Superior temporal gyrus (tissue), 1 donor: ENCODE results near the gene TMCC2.
"Not testable (repeated sequence)": the region's sequence is repeated elsewhere in the genome, so short reads cannot be mapped to it uniquely, and the experiment has no call there.

Source experiments
- DNase-seq: peaks from one replicate; pipeline ENCODE4 v3.0.0-alpha.2; 2016; ENCODE audit errors: extremely low spot score

TMCC2 gene

DNA sequence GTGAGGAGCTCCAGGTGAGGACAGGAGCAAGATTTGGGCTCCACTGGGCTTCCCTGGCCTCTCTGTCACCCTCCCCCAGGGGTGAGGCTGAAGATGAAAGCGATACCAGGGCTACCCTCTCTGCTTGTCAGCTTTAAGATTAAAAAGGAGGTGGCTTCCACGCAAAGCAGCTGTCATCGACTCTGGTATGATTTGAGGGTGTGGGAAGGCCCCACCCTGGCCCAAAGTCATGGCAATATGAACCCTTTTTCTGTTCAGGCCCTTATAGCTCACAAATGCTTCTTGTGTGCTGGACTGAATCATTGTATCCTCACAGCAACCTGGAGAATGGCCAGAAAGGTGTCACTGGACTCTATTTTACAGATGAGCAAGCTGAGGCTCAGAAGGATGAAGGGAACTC lies 52.2 kb downstream of the TMCC2 start:
- DNase-seq = no peak

DNA sequence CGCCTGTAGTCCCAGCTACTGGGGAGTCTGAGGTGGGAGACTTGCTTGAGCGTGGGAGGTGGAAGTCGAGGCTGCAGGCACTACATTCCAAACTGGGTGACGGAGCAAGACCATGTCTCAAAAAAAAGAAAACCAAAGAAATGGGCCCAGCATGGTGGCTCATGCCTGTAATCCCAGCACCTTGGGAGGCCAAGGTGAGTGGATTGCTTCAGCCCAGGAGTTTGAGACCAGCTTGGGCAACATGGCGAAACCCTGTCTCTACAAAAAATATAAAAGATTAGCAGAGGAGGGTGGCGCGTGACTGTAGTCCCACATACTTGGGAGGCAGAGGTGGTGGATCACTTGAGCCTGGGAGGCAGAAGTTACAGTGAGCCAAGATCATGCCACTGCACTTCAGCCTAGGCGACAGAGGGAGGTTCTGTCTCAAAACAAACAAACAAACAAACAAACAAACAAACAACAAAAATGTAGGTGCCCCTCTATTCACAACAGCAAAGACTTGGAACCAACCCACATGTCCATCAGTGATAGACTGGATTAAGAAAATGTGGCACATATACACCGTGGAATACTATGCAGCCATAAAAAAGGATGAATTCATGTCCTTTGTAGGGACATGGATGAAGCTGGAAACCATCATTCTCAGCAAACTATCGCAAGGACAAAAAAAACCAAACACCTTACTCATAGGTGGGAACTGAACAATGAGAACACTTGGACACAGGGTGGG lies 53.1 kb downstream of the TMCC2 start:
- not testable (repeated sequence) for DNase-seq

DNA sequence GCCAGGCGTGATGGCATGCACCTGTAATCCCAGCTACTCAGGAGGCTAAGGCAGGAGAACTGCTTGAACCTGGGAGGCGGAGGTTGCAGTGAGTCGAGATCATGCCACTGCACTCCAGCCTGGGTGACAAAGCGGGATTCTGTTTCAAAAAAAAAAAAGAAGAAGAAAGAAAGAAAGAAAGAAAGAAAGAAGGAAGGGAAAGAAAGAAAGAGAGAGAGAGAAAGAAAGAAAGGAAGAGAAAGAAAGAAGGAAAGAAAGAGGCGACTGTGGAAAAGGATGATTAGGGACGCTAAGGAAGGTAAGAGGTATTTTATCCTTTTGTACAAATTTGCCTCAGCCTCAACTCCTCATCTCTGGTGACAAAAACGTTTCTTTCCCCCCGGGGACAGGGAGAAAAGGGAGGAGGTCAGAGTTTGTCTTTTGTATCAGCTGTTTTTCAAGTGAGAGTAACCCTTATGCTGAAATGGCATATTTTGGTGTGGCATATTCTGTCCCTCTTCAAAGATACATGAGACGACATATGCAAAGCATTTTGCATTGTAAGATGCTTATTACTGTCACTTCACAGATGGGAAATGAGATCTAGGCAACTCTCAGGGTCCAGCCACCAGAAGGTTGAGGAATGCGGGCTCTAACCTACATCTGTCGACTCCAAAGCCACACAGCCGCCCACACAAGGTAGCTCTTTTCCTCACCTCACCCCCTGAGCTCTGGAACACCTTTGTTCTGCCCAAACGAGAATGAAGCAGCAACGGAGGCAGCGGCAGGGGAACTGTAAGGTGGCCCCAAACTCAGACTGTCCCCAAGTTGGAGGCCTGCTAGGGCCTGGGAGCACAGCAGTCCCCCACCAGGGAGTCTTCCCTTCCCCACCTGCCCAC lies 55.8 kb downstream of the TMCC2 start:
- DNase-seq = no peak

GRCh38 chr1:205284420-205285144 lies 56.8 kb downstream of the TMCC2 start:
- peak; percentile 92 for DNase-seq

GRCh38 chr1:205285381-205286101 lies 57.8 kb downstream of the TMCC2 start:
- DNase-seq = no peak

DNA sequence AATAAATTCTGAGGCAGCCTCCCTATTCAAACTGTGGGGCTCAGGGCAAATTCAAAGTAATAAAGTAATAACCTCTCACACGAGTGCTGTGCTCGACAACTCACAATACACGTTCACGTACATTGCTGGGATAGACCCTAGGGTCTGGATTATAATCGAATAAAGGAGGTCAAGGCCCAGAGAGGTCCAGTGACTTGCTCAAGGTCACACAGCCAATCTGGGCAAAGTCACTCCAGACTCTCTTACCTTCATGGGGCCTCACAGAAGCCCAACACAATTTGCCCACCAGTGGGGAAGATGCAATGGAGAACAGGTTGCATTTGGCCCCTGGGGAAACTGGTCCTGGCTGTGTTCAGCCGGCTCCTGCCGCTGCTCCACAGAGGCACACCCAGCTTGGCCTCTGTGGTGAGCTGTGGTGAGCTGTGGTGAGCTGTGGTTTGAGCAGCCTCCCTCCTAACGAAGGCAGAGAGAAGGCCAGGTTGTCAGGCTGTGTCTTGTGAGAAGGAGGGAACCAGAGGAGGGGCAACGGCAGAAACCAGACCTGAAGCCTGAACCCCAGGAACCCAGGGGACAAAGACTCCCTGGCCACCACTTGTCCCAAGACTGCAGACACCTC lies 58.7 kb downstream of the TMCC2 start:
- DNase-seq = no peak

DNA sequence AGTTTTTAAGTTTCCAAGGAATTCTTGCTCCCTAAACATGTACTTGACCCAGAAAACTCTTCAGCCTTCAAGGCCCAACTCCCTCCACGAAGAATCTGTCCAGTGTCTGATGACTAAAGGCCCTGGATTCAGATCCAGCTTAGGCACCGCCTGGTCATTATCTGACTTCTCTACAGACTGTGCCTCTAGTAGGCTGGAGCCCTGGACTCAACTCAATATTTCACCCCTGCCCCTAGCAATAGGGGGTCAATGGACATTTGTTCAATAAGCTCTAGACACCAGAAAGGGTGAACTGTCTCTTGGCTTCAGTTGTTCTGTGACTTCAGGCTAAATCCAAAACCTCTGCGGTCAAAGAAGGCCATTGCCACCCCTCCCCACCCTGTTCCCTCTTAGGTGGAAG lies 59.3 kb downstream of the TMCC2 start:
- DNase-seq = no peak

DNA sequence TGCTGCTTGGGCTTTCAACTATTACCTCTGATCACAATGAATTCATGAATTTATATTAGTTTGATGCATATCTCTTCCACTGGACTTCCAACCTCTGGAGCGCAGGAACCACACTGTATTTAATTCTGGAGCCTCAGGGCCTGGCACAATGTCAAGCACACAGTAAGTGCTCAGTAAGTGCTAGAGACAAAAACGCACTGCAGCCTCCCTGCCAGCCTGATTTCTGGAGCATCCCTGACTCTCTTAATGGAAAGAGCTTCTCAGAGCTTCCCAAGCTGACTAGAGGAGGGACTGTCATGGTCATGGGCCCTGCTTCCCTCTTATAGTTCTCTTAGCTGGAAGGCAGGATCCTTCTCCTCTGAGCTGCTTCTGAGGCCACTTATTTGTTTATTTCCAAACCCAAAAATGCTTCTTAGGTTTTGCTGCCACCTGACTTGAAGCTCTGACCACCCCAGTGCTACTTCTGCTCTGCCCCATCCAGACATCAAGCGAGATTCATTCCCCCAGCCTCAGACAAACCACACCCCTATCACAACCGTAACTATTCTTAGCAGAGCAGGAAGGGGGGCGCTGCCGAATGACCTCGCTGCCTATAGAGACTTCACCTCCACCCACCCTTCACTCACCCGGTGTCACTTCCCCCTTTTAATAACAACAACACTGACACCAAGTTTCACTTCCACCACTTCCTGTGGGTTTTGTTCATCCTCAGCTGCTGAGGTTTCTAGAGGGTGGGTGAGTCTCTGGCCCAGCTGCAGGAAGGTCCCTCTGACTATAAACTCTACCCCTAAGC lies 60.2 kb downstream of the TMCC2 start:
- no peak for DNase-seq

GRCh38 chr1:205291596-205291995 lies 63.9 kb downstream of the TMCC2 start:
- DNase-seq = no peak

- no peak for DNase-seq
These were observed 65.8 kb downstream of the TMCC2 start for GRCh38 chr1:205293350-205294074.

DNA sequence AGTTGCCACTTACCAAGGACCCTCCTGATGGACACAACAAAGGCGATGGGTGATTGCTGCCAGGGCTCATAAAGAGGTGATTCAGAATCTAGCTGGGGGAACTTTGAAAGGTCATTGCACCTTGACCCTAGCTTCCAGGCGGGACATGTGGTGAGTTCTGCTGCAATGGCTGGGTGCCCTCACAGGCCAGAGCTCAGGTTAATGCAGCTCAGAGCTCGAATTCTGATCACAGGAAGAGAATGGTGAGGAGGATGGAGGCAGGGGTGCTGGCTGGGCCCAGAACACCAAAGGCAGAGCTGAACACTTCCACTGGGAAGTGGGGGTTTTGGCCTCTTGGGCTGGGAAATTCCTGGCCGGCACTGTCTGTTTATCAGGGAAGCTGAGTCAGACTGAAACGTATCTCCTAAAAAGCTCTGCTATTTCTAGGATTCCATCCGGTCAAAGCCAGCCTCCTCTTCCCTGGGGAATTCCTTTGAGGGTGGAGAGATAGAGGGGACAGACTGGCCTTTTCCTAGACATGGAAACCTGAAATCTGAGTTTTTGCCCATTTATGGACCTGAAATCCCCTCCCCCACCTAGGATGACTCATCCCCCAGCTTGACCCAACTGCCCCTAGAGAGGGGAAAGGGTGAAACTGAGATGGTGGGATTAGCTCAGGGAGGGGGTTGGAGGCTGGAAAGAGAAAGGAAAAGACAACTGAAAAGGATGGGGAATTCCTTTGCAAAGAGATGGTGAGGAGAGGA lies 66.6 kb downstream of the TMCC2 start:
- DNase-seq = no peak

DNA sequence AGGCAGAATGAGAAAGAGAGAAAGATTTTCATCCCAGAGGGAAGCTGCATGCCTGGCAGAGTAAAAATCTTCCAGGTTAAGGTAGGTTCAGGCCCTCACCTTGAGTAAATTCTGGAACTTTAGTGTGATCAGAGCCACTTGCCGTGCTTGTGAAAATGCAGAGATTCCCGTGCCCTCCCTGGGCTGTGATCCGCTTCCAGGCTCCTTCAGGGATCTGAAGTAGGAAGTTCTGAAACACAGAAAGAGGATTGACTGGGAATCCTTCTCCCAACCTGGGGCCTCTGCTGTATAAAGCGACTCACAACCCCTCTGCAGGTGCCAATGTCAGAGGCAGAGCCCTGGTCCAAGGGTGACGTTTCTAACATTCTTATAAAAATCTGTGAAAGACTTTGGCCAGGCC lies 67.2 kb downstream of the TMCC2 start:
- DNase-seq = no peak

GRCh38 chr1:205296154-205296553 lies 68.4 kb downstream of the TMCC2 start:
- DNase-seq = no peak

GRCh38 chr1:205297546-205298177 lies 69.9 kb downstream of the TMCC2 start:
- not testable (repeated sequence) for DNase-seq

DNA sequence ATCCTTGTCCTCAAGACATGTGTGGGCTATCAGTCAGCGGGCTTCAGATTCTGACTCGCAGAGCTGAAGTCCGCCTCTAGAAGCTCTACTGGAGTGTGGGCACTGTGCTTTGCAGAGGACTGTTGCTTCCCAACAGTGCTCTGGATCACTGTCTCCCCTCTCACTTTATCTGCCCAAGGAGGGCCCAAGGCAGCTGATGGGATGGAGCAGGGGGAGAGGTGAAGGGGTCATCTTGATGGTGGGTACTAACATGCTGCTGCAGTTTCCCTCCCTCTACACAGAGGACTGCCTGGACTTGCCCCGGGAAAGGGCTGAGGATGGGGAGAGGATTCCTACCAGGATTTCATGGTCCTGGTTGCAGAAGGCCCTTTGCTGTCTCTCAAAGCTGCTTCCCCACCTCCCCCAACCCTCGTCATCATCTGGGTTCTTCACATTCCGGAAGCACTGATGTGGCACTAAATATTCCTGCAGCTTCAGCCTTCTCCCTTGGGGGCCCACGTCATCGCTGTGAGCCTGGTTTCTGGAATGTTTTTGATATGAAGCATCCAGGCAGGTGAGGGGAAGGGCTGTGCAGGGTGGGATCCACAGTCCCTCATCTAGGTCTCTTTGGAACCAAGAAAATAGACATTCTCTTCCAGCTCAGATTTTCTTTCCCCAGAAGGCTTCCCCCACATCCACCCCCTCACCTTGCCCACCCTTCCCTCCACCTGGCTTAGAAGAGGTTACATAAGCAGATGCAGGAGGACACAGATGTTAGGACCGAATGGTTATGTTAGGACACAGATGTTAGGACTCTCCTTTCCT lies 70.6 kb downstream of the TMCC2 start:
- no peak for DNase-seq

DNA sequence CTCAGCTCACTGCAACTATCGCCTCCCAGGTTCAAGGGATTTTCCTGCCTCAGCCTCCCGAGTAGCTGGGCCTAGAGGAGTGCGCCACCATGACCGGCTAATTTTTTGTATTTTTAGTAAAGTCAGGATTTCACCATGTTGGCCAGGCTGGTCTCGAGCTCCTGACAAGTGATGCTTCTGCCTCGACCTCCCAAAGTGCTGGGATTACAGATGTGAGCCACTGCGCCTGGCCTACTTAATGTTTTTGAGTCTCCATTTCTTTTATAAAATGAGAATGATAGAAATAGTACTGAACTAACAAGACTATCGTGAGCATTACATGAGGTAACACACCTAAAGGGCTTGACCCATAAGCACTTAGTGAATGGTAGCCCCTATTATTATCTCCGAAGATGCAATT lies 72.4 kb downstream of the TMCC2 start:
- no peak for DNase-seq

- DNase-seq = no peak
These were observed 73.6 kb downstream of the TMCC2 start for GRCh38 chr1:205301205-205301821.
